HepG2 (cell line): Measurements from ENCODE around the gene GEMIN4. TPM values are rescaled to one million over a fixed set of nuclear protein-coding genes. Genes with fewer than 3 reads are reported as not detected.

Experiments
- ATAC-seq: fragments of 200-7000 bp; cut with Tn5 transposase; 3 replicates; pipeline ENCODE4 v1.9.1; 2020; ENCODE audit warnings: mild to moderate bottlenecking, moderate library complexity
- BruUV-seq: library from RNA; stranded (reverse); fragments of 400-500 nt; replicated peaks from 2 replicates; lab custom pipeline; 2021; lab: Mats Ljungman, UMichigan
- CTCF ChIA-PET: fragments of 300-600 bp; formaldehyde crosslinking; extraction: SDS; loops from one replicate; lab custom pipeline; 2021; ENCODE audit warnings: low total read pairs, inconsistent platforms, low intra/inter-chr PET ratio; lab: Yijun Ruan, JAX
- POLR2A ChIA-PET: fragments of 350-600 bp; sonication (Branson Sonifier 250); formaldehyde crosslinking; loops from one replicate; lab custom pipeline; 2020; ENCODE audit warnings: antibody characterized with exemption, inconsistent platforms; lab: Yijun Ruan, JAX
- DNase-seq: peaks from one replicate; pipeline ENCODE4 v3.0.0-alpha.2; 2015; ENCODE audit warnings: low spot score
- FAIRE-seq: peaks from 3 replicates; lab custom pipeline; 2011; peaks lifted over from hg19 to GRCh38; lab: Jason Lieb, UNC
- H2AFZ ChIP-seq: one replicate; pipeline ENCODE4 v1.6.1; 2011; ENCODE audit warnings: low read length, inconsistent platforms
- H3K27ac ChIP-seq: fragments of 300-600 bp; 3 replicates; pipeline ENCODE4 v1.8.0; 2011; ENCODE audit warnings: mixed run types, mild to moderate bottlenecking, mixed read lengths, low read length, inconsistent platforms; ENCODE audit not compliant: insufficient read depth; ENCODE audit errors: extremely low read length
- H3K27me3 ChIP-seq, 2 experiments: fragments of 200-600 bp in 1 of 2; 2 replicates in 1 of 2; 3 replicates in 1 of 2; pipeline versions ENCODE4 v1.6.0 to v1.8.0; 2011; ENCODE audit warnings: low read length in 2 of 2, mild to moderate bottlenecking in 2 of 2, moderate library complexity in 2 of 2, inconsistent platforms in 1 of 2; ENCODE audit not compliant: insufficient read depth in 2 of 2, control insufficient read depth in 1 of 2
- H3K36me3 ChIP-seq, 2 experiments: fragments of 200-600 bp in 1 of 2; replicated peaks in 1 of 2; 2 replicates in 1 of 2; 3 replicates in 1 of 2; pipeline versions ENCODE4 v1.5.1 to v1.8.0; 2011; ENCODE audit warnings: low read length in 2 of 2, inconsistent platforms in 1 of 2; ENCODE audit not compliant: insufficient read depth in 2 of 2, control insufficient read depth in 1 of 2
- H3K4me1 ChIP-seq: 2 replicates; pipeline ENCODE4 v1.5.1; 2012; ENCODE audit warnings: low read length, inconsistent platforms; ENCODE audit not compliant: insufficient read depth
- H3K4me2 ChIP-seq: 2 replicates; pipeline ENCODE4 v1.6.0; 2011; ENCODE audit warnings: low read depth, low read length, inconsistent platforms
- H3K4me3 ChIP-seq, 3 experiments: fragments of 200-600 bp in 1 of 3; sonication (generic), shearing (Covaris generic) in 1 of 3; replicated peaks in 1 of 3; 2 replicates each; pipeline ENCODE4 v1.5.1; 2011 to 2016; ENCODE audit warnings: low read length in 3 of 3, inconsistent platforms in 2 of 3, low read depth in 2 of 3, mild to moderate bottlenecking in 2 of 3, control low read depth in 1 of 3, mixed read lengths in 1 of 3; ENCODE audit not compliant: insufficient read depth in 1 of 3
- H3K79me2 ChIP-seq: one replicate; pipeline ENCODE4 v1.6.1; 2011; ENCODE audit warnings: low read length, inconsistent platforms; ENCODE audit not compliant: insufficient read depth
- H3K9ac ChIP-seq: 2 replicates; pipeline ENCODE4 v1.6.0; 2011; ENCODE audit warnings: mild to moderate bottlenecking, low read depth, low read length, inconsistent platforms; ENCODE audit not compliant: insufficient read depth
- H3K9me3 ChIP-seq: 2 replicates; pipeline ENCODE4 v1.5.1; 2012; ENCODE audit warnings: mild to moderate bottlenecking, low read length
- H4K20me1 ChIP-seq: 2 replicates; pipeline ENCODE4 v1.6.0; 2011; ENCODE audit warnings: inconsistent platforms, mild to moderate bottlenecking, low read length, moderate library complexity; ENCODE audit not compliant: insufficient read depth
- EP300 ChIP-seq, 3 experiments: sonication (generic) in 1 of 3; formaldehyde crosslinking in 1 of 3; IDR thresholded peaks; 2 replicates each; pipeline versions ENCODE4 v1.5.1 to v1.6.1; 2011 to 2020; ENCODE audit warnings: low read depth in 2 of 3, low read length in 2 of 3, borderline replicate concordance in 1 of 3, improper control_type of control experiment in 1 of 3, mild to moderate bottlenecking in 1 of 3, missing genetic modification reagents in 1 of 3, moderate library complexity in 1 of 3
- FOXP1 ChIP-seq, 2 experiments: fragments of 450-650 bp in 1 of 2; IDR thresholded peaks; 2 replicates each; pipeline ENCODE4 v1.6.1; 2017 to 2018; ENCODE audit warnings: antibody characterized with exemption in 1 of 2
- HOXA5 ChIP-seq: sonication (generic); formaldehyde crosslinking; IDR thresholded peaks from 2 replicates; pipeline ENCODE4 v1.4.0; 2020; ENCODE audit warnings: missing genetic modification reagents
- MIER3 ChIP-seq: IDR thresholded peaks from 2 replicates; pipeline ENCODE4 v1.6.1; 2016; ENCODE audit warnings: missing compliant biosample characterization, borderline replicate concordance
- MZF1 ChIP-seq: sonication (generic); formaldehyde crosslinking; IDR thresholded peaks from 2 replicates; pipeline ENCODE4 v1.8.1; 2023; ENCODE audit warnings: mild to moderate bottlenecking, missing genetic modification reagents, borderline replicate concordance
- NAIF1 ChIP-seq: sonication (generic); formaldehyde crosslinking; IDR thresholded peaks from 2 replicates; pipeline ENCODE4 v1.5.0; 2020; ENCODE audit warnings: mild to moderate bottlenecking, missing genetic modification reagents, borderline replicate concordance
- ZBTB7B ChIP-seq: sonication (generic); formaldehyde crosslinking; IDR thresholded peaks from 2 replicates; pipeline ENCODE4 v1.4.0; 2020; ENCODE audit warnings: missing genetic modification reagents
- ZC3H4 ChIP-seq: sonication (generic); formaldehyde crosslinking; IDR thresholded peaks from 2 replicates; pipeline ENCODE4 v1.4.0; 2020; ENCODE audit warnings: missing genetic modification reagents, borderline replicate concordance
- ZFYVE20 ChIP-seq: sonication (generic); formaldehyde crosslinking; IDR thresholded peaks from 2 replicates; pipeline ENCODE4 v1.8.0; 2023; ENCODE audit warnings: low read depth, mild to moderate bottlenecking, moderate library complexity, missing genetic modification reagents, borderline replicate concordance
- ZNF557 ChIP-seq: sonication (generic); formaldehyde crosslinking; IDR thresholded peaks from 2 replicates; pipeline ENCODE4 v1.4.0; 2020; ENCODE audit warnings: missing genetic modification reagents
- ZZZ3 ChIP-seq: sonication (generic); formaldehyde crosslinking; IDR thresholded peaks from 2 replicates; pipeline ENCODE4 v1.4.0; 2020; ENCODE audit warnings: missing genetic modification reagents, mild to moderate bottlenecking, borderline replicate concordance
- WGBS: methylation state at CpG from one replicate; pipeline ENCODE4 v1.1.6; 2017; ENCODE audit warnings: low lambda C conversion rate; 5-methylcytosine and 5-hydroxymethylcytosine counted together
- in situ Hi-C: cut with HindIII; loops from 2 replicates; pipeline ENCODE4 v1.10.0; 2017; ENCODE audit warnings: low pct_unique_long_range_greater_than_20kb; ENCODE audit not compliant: extremely low pct_ligation_motif_present
- intact Hi-C: fragments of 100-400 bp; cut with micrococcal nuclease; formaldehyde crosslinking; loops from one replicate; pipeline ENCODE4 v1.10.0; 2022; ENCODE audit not compliant: unreplicated experiment
- polyA plus RNA-seq, 8 experiments: library from polyadenylated mRNA; depleted of rRNA in 3 of 8; stranded (reverse) in 7 of 8; unstranded in 1 of 8; fragments of >200 nt; fragmentation: Illumina TruSeq in 4 of 8; extraction: Trizol in 4 of 8; gene quantifications; 2 replicates each; pipeline versions ENCODE4 v1.2.1 to v1.2.3, GENCODE V29; 2011 to 2016; ENCODE audit warnings: low read depth in 4 of 8, missing spikeins in 1 of 8, mixed read lengths in 1 of 8; ENCODE audit not compliant: insufficient read depth in 1 of 8
- total RNA-seq, 5 experiments: library from RNA; depleted of rRNA; stranded (reverse); fragments of >200 nt; fragmentation: Illumina TruSeq; extraction: Trizol; gene quantifications; 2 replicates each; pipeline ENCODE4 v1.2.3, GENCODE V29; 2016; ENCODE audit warnings: low read depth in 1 of 5
- TF ChIP-seq, protein P1 (sequence below): sonication (generic); formaldehyde crosslinking; IDR thresholded peaks from 2 replicates; pipeline ENCODE4 v1.8.1; 2022; ENCODE audit warnings: low read depth, mild to moderate bottlenecking, missing genetic modification reagents
- TF ChIP-seq, protein P2 (sequence below): IDR thresholded peaks from 2 replicates; pipeline ENCODE4 v1.6.1; 2016; ENCODE audit warnings: missing genetic modification reagents, missing compliant biosample characterization

Gene GEMIN4
- total and polyA plus RNA-seq, 2 of the 13 experiments (the other 11 are each of a cell fraction or from before 2014, with no cell fraction given) = 10.8 to 22.7 TPM

DNA sequence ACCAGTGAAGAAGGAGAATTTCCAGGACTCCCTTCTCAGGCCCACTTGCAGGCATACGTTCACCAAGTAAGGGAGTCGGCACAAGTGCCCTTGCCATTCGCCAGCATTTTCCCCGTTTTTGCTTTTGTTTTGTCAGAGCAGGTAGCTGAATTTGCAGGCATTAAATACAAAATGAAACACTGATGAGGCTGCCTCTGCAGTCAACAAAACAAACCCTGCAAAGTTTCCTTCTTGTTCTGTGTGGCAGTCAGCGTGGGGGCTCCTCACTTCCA lies 22.2 kb upstream of the GEMIN4 start:
- no peaks in the 10 kb centered on the region for H4K20me1 ChIP-seq
- no peak for FAIRE-seq
- H3K27me3 ChIP-seq = no peaks in the 10 kb centered on the region
- intact Hi-C loops = no loop called here
- no peak overlapping the region for H3K4me2 ChIP-seq
- no TSS peak for BruUV-seq
- peaks cover 11% of the 10 kb centered on the region for H3K4me1 ChIP-seq
- no peaks in the 10 kb centered on the region for H3K9me3 ChIP-seq
- TF ChIP-seq ZNF557 (CRISPR knock-in tag) (no peak), FOXP1 (IDR thresholded peaks at IDR 0.05) (no peak), FOXP1 (CRISPR knock-in tag; IDR thresholded peaks at IDR 0.05) (no peak), MIER3 (CRISPR knock-in tag) (no peak), EP300 (IDR thresholded peaks at IDR 0.05; ENCODE audit: low read depth in 2 of 2, low read length in 2 of 2) (no peak), EP300 (CRISPR knock-in tag; IDR thresholded peaks at IDR 0.05; ENCODE audit: borderline replicate concordance) (no peak)
- DNase-seq = no peak
- in situ Hi-C loops = no loop called here
- no peak overlapping the region for H3K4me3 ChIP-seq
- no peak overlapping the region for H3K27ac ChIP-seq
- ChIA-PET CTCF (no interaction called here), POLR2A (no interaction called here)
- H3K9ac ChIP-seq = no peak overlapping the region
- peaks cover 27 to 81% of the 10 kb centered on the region in 2 experiments for H3K36me3 ChIP-seq
- H3K79me2 ChIP-seq = peaks cover 2% of the 10 kb centered on the region
- 87% methylated on average over 2 of the region's 5 CpGs for WGBS
- no peak for ATAC-seq
- no peak overlapping the region for H2AFZ ChIP-seq

DNA sequence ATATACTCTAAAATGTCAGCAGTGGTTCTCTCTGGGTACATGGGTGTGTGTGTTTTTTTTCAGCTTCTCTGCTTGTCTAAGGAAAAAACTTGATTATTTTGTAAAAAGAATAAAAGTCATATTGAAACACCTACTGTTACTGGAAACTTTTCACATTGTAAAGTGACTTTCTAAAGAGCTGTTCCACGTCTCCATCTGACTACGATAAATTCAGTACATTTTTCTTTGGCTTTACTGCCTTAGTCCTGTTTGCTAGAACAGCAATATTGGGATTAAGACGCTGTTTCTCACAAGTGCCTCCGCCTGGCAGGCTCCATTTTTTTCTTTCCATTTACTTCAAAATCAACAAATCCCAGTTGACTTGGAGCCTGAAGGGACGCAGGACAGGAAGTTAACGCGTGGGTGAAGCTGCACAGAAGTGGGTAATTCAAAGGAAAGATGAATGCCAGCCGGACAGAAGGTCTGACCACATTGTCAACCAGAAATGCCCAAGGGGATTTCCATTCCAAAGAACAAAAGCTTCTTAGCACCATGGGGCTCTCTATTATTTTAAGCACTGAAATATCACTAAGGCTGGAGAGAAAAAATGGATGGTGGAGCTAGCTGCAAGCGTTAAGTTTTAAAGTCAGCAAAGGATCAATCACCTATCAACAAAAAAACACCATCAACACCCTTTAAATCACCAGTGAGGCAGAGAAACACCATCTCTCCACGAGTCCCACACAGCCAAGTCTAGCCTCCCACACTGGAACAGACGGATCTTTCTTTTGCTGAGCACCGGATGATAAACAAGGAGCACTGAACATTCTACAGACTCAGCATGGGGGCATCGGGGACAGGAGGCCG lies 21.6 kb upstream of the GEMIN4 start:
- intact Hi-C loops = no loop called here
- ChIA-PET POLR2A (no interaction called here), CTCF (no interaction called here)
- Histone ChIP-seq H3K9ac (no peak overlapping the region), H4K20me1 (no peaks in the 10 kb centered on the region), H3K36me3 (peaks cover 29 to 86% of the 10 kb centered on the region in 2 experiments), H3K4me1 (peaks cover 11% of the 10 kb centered on the region), H3K27ac (no peak overlapping the region), H3K79me2 (peaks cover 2% of the 10 kb centered on the region), H3K9me3 (no peaks in the 10 kb centered on the region), H3K4me2 (no peak overlapping the region), H3K4me3 (no peak overlapping the region), H2AFZ (no peak overlapping the region), H3K27me3 (no peaks in the 10 kb centered on the region)
- 98% methylated on average over 9 of the region's 14 CpGs for WGBS
- BruUV-seq = no TSS peak
- ATAC-seq (no peak), DNase-seq (no peak), FAIRE-seq (no peak)
- in situ Hi-C loops = no loop called here
- no peak for TF ChIP-seq NAIF1 (CRISPR knock-in tag)
- TF ChIP-seq, protein P1, sequence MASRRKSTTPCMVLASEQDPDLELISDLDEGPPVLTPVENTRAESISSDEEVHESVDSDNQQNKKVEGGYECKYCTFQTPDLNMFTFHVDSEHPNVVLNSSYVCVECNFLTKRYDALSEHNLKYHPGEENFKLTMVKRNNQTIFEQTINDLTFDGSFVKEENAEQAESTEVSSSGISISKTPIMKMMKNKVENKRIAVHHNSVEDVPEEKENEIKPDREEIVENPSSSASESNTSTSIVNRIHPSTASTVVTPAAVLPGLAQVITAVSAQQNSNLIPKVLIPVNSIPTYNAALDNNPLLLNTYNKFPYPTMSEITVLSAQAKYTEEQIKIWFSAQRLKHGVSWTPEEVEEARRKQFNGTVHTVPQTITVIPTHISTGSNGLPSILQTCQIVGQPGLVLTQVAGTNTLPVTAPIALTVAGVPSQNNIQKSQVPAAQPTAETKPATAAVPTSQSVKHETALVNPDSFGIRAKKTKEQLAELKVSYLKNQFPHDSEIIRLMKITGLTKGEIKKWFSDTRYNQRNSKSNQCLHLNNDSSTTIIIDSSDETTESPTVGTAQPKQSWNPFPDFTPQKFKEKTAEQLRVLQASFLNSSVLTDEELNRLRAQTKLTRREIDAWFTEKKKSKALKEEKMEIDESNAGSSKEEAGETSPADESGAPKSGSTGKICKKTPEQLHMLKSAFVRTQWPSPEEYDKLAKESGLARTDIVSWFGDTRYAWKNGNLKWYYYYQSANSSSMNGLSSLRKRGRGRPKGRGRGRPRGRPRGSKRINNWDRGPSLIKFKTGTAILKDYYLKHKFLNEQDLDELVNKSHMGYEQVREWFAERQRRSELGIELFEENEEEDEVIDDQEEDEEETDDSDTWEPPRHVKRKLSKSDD (CRISPR knock-in tag) = no peak
- TF ChIP-seq ZBTB7B (CRISPR knock-in tag) = no peak
- TF ChIP-seq ZC3H4 (CRISPR knock-in tag) = no peak
- TF ChIP-seq, protein P2, sequence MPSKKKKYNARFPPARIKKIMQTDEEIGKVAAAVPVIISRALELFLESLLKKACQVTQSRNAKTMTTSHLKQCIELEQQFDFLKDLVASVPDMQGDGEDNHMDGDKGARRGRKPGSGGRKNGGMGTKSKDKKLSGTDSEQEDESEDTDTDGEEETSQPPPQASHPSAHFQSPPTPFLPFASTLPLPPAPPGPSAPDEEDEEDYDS (CRISPR knock-in tag) = no peak
- no peak for TF ChIP-seq MZF1 (CRISPR knock-in tag)
- TF ChIP-seq ZZZ3 = no peak
- no peak for TF ChIP-seq ZFYVE20 (CRISPR knock-in tag)
- TF ChIP-seq HOXA5 (CRISPR knock-in tag) = no peak
